Karpas-422 (cell line): ENCODE measurements around the gene THTPA. TPM values are rescaled to one million over a fixed set of nuclear protein-coding genes. Genes with fewer than 3 reads are reported as not detected.

Source experiments
- total RNA-seq: library from RNA; depleted of rRNA; stranded (reverse); fragments of >200 nt; shearing (Covaris generic); gene quantifications from 2 replicates; pipeline ENCODE4 v1.2.3, GENCODE V29; 2014; ENCODE audit warnings: low replicate concordance; rRNA removed

THTPA gene
- total RNA-seq, 1 experiment from 2014 or later, result 16.2 TPM

Other genes starting within 250 kb of the THTPA start
- 15.1 and 18.3 TPM in 2 replicates for gene BCL2L2, start 249.4 kb upstream of the THTPA start, total RNA-seq
- 126 and 195 TPM in 2 replicates for gene PABPN1, start 234.8 kb upstream of the THTPA start, total RNA-seq
- not detected in 2 replicates for gene SLC22A17, start 203.4 kb upstream of the THTPA start, total RNA-seq
- gene EFS, start 191.1 kb upstream of the THTPA start, total RNA-seq, result not detected in 2 replicates
- gene IL25, start 183.5 kb upstream of the THTPA start, total RNA-seq, result not detected in 2 replicates
- not detected in 2 replicates for gene CMTM5, start 179.2 kb upstream of the THTPA start, total RNA-seq
- gene MYH6, start 148.0 kb upstream of the THTPA start, total RNA-seq, result not detected in 2 replicates
- gene MYH7, start 120.6 kb upstream of the THTPA start, total RNA-seq, result not detected in 2 replicates
- 77.5 and 82.2 TPM in 2 replicates for gene NGDN, start 86.6 kb upstream of the THTPA start, total RNA-seq
- gene ZFHX2, start 4.5 kb upstream of the THTPA start, total RNA-seq, result 0.07 and 0.32 TPM in 2 replicates
- 207 and 248 TPM in 2 replicates for gene AP1G2, start 11.5 kb downstream of the THTPA start, total RNA-seq
- 0.29 TPM in 1 of 2 replicates, not detected in the other for gene JPH4, start 22.5 kb downstream of the THTPA start, total RNA-seq
- 2.1 and 19.0 TPM in 2 replicates for gene DHRS2, start 80.1 kb downstream of the THTPA start, total RNA-seq